ENCODE data around the gene HSPG2. TPM values are rescaled to one million over a fixed set of nuclear protein-coding genes. Genes with fewer than 3 reads are reported as not detected.
"Not testable (repeated sequence)": the region's sequence is repeated elsewhere in the genome, so short reads cannot be mapped to it uniquely, and the experiment has no call there.

HSPG2 gene
- total and polyA plus RNA-seq, 10 donors: 14.4 to 395 (median 151) TPM

DNA sequence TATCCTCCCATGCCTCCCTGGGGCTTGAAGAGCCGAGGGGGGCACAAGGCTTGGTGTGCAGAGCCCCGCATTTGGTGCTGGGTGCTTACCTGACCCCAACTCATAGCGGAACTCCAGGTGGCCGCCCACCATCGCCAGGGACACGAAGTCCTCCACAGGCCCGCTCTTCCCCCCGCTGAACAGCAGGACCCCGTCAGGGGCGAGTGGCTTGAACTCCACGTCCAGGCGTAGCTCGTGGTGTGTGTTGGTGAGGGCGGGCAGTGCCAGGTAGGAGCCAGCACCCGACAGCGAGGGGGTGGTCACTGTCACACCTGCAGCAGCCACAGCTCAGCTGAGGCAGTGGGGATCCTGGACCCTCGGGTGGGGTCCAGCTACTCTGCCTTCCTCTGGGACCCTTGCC is 107.8 kb downstream of the HSPG2 start:
- Histone ChIP-seq H3K27ac (no peak overlapping the region), H3K9me3 (peaks cover 0 to 14% (median 11%) of the 10 kb centered on the region in 8 donors), H3K27me3 (replicated peaks in 1 of 7) (no peaks in the 10 kb centered on the region), H3K4me1 (peaks cover 0 to 7% (median 2%) of the 10 kb centered on the region in 6 donors), H3K36me3 (peaks cover 0 to 97% (median 55%) of the 10 kb centered on the region in 6 donors), H3K4me3 (no peak overlapping the region)
- DNase-seq: no peak
- no peak for TF ChIP-seq POLR2A (IDR thresholded peaks at IDR 0.05)
- TF ChIP-seq, protein P1, sequence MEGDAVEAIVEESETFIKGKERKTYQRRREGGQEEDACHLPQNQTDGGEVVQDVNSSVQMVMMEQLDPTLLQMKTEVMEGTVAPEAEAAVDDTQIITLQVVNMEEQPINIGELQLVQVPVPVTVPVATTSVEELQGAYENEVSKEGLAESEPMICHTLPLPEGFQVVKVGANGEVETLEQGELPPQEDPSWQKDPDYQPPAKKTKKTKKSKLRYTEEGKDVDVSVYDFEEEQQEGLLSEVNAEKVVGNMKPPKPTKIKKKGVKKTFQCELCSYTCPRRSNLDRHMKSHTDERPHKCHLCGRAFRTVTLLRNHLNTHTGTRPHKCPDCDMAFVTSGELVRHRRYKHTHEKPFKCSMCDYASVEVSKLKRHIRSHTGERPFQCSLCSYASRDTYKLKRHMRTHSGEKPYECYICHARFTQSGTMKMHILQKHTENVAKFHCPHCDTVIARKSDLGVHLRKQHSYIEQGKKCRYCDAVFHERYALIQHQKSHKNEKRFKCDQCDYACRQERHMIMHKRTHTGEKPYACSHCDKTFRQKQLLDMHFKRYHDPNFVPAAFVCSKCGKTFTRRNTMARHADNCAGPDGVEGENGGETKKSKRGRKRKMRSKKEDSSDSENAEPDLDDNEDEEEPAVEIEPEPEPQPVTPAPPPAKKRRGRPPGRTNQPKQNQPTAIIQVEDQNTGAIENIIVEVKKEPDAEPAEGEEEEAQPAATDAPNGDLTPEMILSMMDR (IDR thresholded peaks at IDR 0.05 in 8 of 11, conservative IDR thresholded peaks at IDR 0.05 in 3 of 11): no peak
- TF ChIP-seq POLR2AphosphoS5 (IDR thresholded peaks at IDR 0.05): no peak
- intact Hi-C loops (cut with DNase I; ENCODE audit: low total_unique reads): no loop called here
- 90 to 96% (median 93%) methylated on average over 15 to 17 of the region's 17 CpGs for WGBS, 5 donors

DNA sequence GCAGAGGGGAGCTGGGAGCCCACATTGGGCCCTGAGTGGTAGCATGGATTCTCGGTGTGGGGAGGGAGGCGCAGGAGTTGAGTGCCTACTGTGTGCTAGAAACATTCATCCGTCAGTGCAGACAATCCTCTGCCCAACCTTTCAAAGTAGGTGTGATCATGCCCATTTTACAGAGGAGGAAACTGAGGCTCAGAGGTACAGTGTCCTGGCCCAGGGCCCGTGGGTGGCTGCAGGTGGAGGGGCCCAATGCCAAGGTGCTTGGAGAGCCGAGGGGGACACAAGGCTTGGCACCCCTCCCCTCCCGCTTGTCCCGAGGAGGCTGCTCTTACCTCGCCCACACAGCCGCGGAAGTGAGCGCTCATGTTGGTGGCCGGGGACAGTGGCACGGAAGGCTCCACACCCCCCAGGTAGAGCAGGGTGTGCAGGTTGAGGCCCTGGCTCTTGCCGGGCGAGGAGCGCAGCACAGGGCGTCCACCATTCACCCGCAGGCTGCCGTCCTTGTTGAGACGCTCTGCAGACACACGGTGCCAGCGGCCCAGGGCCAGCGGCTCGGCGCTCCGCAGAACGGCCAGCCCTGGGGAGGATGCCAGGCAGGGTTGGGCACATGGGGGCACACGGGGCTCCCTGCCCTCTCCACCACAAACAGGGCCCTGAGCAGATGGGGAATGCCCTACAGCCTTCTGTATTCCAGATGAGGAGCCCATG is 108.5 kb downstream of the HSPG2 start:
- 81 to 92% (median 90%) methylated on average over 14 to 28 of the region's 28 CpGs for WGBS, 5 donors
- Histone ChIP-seq H3K36me3 (peaks cover 0 to 97% (median 51%) of the 10 kb centered on the region in 6 donors), H3K4me1 (peaks cover 0 to 14% (median 5%) of the 10 kb centered on the region in 6 donors), H3K9me3 (peaks cover 0 to 8% (median 5%) of the 10 kb centered on the region in 8 donors), H3K27me3 (replicated peaks in 1 of 7) (peaks cover 0 to 5% (median 0%) of the 10 kb centered on the region in 7 donors), H3K4me3 (no peak overlapping the region), H3K27ac (no peak overlapping the region)
- no peak for DNase-seq
- TF ChIP-seq, protein P1 (IDR thresholded peaks at IDR 0.05 in 8 of 11, conservative IDR thresholded peaks at IDR 0.05 in 3 of 11): no peak
- TF ChIP-seq POLR2A (IDR thresholded peaks at IDR 0.05) (no peak), POLR2AphosphoS5 (IDR thresholded peaks at IDR 0.05) (no peak)
- intact Hi-C loops (cut with DNase I; ENCODE audit: low total_unique reads): no loop called here

DNA sequence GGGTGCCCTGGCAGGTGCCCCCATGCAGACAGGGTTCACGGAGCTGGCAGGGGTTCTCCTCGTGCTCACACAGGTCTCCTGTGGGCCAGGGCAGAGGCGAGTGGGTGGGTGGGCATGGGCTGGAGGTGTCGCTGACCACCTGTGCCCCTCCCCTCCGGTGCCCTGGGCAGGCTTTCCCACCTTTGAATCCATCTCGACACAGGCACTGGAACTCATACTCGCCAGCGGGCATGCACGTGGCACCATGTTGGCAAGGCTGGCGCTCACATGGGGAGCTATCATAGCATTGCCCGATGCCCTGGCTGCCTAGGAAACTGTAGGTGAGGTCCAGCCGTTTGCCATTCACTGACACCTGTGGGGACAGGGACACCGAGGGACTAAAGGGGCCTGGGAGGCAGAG is 109.0 kb downstream of the HSPG2 start:
- Histone ChIP-seq H3K4me3 (no peak overlapping the region), H3K36me3 (peaks cover 0 to 97% (median 49%) of the 10 kb centered on the region in 6 donors), H3K27ac (no peak overlapping the region), H3K4me1 (peaks cover 0 to 20% (median 8%) of the 10 kb centered on the region in 6 donors), H3K27me3 (replicated peaks in 1 of 7) (peaks cover 0 to 5% (median 0%) of the 10 kb centered on the region in 7 donors), H3K9me3 (peaks cover 0 to 2% (median 0%) of the 10 kb centered on the region in 8 donors)
- WGBS, 5 donors: 87 to 95% (median 93%) methylated on average over 13 of the region's 13 CpGs
- intact Hi-C loops (cut with DNase I; ENCODE audit: low total_unique reads): no loop called here
- no peak for DNase-seq
- no peak for TF ChIP-seq POLR2AphosphoS5 (IDR thresholded peaks at IDR 0.05)
- no peak for TF ChIP-seq POLR2A (IDR thresholded peaks at IDR 0.05)
- TF ChIP-seq, protein P1 (IDR thresholded peaks at IDR 0.05 in 8 of 11, conservative IDR thresholded peaks at IDR 0.05 in 3 of 11): no peak

DNA sequence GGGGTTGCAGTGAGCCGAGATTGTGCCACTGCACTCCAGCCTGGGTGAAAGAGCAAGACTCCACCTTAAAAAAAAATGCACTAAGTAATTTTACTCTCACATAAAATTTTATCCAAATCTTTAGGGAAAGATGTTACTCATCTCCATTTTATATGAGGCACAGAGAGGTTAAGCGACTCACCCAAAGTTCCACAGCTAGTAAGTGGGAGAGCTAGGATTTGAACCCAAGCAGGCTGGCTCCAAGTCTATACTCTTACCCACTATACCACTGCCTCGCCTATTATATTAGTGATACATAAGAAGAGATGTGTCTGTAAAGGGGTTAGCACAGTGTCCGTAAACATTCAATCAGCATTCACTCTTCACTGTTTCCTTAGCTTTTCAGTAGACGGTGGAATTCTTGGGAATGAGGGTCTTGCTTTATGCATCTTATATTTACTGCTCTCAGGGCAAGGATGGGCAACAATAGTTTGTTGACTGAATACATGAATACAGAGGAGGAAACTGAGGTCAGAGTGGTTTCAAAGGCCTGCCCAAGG is 109.9 kb downstream of the HSPG2 start:
- Histone ChIP-seq H3K9me3 (no peaks in the 10 kb centered on the region), H3K36me3 (peaks cover 0 to 97% (median 48%) of the 10 kb centered on the region in 6 donors), H3K27me3 (replicated peaks in 1 of 7) (peaks cover 0 to 5% (median 0%) of the 10 kb centered on the region in 7 donors), H3K4me1 (peaks cover 0 to 22% (median 9%) of the 10 kb centered on the region in 6 donors), H3K27ac (no peak overlapping the region), H3K4me3 (no peak overlapping the region)
- TF ChIP-seq POLR2AphosphoS5 (IDR thresholded peaks at IDR 0.05): no peak
- TF ChIP-seq POLR2A (IDR thresholded peaks at IDR 0.05): no peak
- TF ChIP-seq, protein P1 (IDR thresholded peaks at IDR 0.05 in 8 of 11, conservative IDR thresholded peaks at IDR 0.05 in 3 of 11): no peak
- WGBS, 5 donors: 88 to 96% (median 96%) methylated on average over 5 of the region's 5 CpGs
- DNase-seq: no peak
- intact Hi-C loops (cut with DNase I; ENCODE audit: low total_unique reads): no loop called here

DNA sequence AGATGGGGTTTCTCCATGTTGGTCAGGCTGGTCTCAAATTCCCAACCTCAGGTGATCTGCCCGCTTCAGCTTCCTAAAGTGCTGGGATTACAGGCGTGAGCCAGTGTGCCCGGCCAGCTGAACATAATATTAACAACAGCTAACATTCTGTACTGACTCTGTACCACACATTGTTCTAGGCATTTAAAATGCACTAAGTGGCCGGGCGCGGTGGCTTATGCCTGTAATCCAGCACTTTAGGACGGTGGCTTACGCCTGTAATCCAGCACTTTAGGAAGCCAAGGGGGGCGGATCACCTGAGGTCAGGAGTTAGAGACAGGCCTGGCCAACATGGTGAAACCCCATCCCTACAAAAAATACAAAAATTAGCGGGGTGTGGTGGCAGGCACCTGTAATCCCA is 110.4 kb downstream of the HSPG2 start:
- not testable (repeated sequence) for H3K9me3 ChIP-seq

More for the DNA sequence above, 110.4 kb downstream of the HSPG2 start:
- H3K4me1 ChIP-seq: peaks cover 0 to 22% (median 9%) of the 10 kb centered on the region in 6 donors
- H3K27me3 ChIP-seq (replicated peaks in 1 of 7); H3K4me3 ChIP-seq; H3K27ac ChIP-seq; intact Hi-C loops (cut with DNase I; ENCODE audit: low total_unique reads); DNase-seq: not testable (repeated sequence)
- 89 to 96% (median 93%) methylated on average over 10 of the region's 10 CpGs for WGBS, 5 donors
- H3K36me3 ChIP-seq: peaks cover 0 to 97% (median 45%) of the 10 kb centered on the region in 6 donors

Measured in spleen (tissue), 11 donors.